Measurements from ENCODE around the gene CEBPE.
"Not testable (repeated sequence)": the region's sequence is repeated elsewhere in the genome, so short reads cannot be mapped to it uniquely, and the experiment has no call there.

Gene CEBPE

DNA sequence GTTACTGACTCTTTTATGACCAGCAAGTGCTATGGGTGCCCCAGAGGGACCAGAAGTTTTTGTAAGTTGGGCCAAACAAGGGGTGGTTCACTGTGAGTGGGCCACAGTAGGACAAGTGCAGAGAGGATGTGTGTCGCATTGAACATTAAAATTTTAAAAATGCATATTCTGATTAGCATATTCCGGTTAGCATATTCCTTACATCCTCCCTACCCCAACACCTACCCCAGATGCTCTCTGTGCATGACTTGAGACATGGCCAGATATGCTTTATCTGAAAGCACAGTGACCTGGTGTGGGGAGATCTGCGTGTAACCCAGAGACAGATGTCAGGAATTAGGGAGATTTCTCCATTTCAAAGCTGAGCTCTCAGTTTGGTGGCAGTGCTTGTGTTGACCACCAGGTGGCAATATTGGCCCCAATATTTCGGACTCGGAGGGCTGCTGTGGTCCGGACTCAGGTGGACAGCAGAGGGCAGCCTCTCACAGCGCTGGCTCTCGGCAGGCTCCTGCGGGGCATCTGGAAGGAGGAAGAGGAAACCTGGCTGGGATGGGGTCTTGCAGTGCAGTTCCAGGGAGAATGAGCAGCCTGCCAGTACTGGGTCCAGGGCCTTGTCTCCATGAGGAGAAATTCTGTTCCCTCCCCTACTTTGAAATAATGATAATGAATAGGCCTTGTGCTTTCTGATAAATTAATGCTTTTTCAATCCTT lies 1.6 kb upstream of the CEBPE start:
- peak; percentile 60 for DNase-seq

DNA sequence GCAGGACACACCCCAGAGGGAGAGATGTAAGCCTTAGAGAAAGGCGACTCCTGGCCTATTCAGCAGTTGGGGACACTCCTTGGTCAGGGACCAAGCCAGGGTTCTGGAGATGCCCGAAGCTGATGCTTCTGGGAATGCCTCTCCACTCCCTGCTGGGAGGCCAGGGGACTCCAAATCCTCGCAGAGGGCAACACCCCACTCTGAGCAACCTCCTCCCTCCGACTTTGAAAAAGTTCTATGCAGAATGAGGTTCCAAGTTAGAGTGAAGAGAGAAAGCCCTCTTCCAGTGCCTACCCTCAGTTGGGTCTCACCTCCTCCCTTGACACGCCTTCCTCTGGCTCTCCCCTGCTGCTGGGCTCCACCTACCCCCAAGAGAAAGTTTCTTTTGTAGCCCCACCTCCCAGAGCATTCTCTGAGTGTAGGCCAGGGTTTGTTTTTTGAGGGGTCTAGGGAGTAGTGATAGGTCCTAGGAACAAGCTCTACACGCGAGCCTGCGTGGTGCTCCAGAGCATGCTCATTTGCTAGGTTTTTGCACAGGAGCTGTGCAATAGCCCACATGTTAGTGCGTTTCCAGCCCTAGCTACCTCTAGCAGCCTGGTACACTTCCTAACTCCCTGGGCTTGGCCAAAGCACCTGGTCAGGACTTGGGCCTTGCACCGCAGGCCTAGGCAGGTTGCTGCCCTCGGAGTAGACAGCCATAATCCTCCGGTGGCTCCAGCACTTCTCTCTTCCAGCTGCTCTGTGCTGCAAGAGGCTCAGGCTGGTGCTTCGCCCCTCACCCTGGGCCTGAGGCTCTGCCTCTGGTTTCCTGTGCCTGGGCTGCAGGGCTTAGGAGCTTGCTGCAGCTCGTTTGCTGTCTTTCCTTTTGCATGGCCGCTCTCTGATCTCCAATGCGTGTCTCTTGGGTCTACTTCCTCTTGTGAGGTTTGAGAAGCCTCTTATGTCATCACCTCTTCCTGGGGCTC lies 590 bp upstream of the CEBPE start:
- no peak for DNase-seq

DNA sequence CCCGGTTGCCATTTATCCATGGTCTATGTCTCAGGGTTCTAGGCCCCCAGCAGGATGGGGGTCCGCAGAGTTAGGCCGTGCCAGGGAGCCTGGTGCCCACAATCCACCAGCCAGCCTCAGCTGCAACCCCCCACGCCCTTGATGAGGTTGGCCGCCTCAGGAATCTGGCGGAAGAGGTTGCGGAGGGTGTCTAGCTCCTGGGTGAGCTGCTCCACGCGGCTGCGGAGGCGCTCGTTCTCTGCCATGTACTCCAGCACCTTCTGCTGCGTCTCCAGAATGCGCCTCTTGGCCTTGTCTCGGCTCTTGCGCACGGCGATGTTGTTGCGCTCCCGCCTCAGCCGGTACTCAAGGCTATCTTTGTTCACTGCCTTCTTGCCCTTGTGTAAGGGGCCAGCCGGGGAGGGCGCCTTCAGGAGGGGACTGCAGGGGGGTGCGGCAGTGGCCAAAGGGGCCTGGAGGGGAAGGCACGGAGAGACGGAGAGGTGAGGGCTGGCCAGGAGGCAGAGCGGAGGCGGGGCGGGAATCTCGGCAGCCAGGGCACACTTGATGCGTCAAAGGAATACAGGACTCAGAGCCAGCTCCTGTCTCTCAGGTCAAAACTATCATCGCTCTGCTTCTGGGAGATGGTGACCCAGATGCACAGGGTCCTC lies 1.6 kb downstream of the CEBPE start:
- DNase-seq: no peak

DNA sequence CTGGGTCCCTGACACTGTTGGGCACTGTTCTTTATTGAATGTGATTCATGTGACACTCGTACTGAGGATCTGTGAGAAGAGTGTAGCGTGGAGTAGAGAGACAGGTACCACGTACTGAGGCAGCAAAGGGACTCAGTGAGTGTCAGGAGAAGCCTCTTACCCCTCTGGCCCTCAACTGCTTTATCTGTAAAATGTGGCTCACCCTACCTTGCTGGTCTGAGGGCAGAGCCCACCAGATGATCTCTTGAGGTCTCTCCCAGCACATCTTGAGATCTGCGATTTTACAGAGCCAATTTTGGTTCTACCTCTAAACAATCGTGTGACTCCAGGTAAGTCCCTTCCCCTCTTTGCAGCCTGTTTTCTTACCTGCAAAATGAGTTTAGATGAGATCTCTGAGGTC lies 3.1 kb downstream of the CEBPE start:
- DNase-seq: no peak

DNA sequence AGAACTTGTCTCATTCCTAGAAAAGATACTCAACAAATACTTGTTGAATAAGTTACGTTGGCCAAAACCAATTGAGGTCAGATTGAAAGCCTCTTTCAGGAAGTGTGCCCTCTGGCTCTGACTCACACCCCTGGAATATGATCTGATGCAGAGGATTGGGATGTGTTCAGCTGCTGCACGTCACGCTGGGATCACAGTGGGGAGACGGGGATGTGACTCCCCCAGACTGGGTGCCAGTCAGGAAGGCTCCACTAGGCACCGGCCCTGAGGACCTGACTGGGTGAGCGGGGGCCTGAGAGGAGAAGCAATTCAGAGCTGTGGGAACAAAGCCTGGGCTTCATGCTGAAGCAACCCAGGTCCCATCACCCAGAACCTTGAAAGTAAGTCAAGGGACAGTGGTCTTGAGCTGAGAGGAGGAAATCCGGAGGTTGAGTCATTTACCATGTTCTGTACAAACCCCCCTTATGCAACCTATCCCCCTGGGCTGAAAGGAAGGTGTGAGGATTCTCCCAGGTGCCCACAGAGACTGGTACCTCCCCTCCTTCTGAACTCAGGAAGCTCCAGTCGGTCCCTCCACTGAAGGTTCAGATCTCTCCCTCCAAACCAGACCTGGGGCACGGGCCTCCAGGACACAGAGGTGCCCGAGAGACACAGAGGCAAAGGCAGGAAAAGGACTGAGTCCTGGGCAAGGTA lies 3.9 kb downstream of the CEBPE start:
- no peak for DNase-seq

DNA sequence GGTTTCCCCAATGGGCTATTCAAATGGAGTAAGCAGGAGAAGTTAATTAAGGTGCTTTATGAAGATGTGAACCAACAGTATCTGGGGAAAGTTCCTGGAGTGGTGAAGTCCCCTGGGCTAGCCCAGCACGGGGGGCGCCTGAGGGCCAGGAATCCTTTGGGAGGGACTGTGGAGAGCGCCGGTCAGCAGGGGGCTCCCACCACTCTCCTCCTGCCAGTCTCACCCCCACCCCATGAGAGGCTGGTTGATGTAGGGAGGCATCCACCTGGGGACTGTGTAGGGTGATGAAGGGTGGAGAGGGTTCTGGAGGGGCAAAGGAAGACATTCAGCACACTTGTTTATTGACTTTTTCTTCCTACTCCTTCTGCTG lies 4.4 kb downstream of the CEBPE start:
- no peak for DNase-seq

DNA sequence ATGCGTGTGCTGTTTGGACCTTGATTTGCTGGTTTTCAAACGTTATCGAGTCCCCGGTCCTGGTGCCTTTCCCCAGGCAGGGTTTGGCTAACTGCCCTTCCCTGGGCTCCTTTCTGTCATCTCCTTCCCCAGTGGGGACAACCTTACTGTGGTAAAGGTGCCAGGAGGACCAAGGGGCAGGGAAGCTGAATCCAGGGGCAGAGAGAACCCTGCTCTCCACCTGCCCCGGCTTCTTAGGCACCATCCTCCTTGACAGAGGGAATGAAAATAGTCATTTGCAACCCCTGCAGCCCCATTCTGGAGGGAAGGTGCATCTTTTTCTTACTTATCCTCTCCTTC lies 5.0 kb downstream of the CEBPE start:
- DNase-seq: no peak

DNA sequence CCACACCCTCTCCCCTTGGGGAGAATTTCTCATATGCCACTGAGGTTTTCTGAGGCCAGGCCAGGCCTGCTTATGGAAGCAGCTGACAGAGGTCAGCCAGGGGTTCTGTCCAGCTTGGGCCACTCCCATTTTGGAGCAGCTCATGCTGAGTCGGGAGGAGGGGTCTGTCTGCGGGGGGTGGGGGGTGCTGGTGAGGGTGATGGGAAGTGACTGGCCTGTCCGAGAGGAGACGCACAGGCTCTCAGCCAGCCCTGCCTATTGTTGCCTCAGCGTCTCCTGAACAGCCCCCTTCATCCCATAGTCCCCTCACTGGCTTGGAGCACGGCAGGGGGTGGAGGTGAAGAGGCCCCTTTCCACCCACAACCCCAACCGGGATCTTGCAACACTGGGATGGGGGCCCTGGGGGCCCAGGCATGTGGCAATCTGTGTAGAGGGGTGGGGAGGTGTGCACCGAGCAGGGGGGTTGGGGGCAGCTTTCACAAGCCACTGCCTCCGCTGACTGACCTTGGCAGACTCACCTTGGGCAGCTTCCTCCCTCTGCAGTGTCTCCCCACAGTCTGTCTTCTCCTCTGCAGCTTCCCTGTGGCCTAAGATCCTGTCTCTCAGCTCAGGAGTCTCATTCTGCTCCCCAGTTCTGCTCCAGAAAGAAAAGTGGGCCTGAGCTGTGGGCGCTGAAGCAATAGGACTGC lies 5.5 kb downstream of the CEBPE start:
- DNase-seq: no peak

DNA sequence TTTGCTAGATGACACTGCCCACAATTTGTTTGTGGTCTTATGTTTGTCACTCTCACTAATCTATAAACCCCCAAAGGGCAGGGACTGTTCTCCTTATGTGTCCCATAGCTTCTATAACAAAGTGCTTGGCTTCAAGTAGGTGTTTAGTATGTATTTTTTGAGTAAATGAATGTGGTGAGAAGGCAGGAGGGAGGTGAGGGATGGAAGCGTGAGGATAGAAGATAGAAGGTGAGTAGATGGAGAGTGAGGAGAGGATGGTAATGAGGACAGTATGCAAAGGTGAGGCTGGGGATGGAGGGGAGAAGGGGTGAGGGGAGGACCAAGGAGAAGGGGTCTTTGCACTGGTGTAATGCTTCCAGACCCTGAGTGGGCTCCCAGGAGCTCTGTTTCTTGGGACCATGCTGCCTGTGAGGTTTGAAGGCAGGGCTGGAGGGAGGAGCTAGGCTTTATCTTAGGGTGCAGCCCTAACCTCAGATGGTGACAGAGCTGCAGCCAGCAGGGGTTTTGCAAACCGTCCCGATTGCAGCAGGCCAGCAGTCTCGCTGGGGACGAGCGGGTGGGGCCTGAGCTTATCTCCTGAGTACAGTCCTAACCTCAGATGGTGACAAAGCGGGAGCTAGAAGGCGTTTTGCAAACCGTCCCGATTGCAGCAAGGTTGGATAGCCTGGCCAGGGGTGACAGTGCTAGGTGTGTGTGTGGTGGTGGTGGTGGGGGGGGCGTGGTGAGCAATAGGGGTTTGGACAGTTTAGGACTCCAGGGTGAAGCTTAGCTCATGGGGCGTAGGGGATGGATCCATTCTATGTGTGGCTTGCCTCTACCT lies 6.5 kb downstream of the CEBPE start:
- DNase-seq: no peak

DNA sequence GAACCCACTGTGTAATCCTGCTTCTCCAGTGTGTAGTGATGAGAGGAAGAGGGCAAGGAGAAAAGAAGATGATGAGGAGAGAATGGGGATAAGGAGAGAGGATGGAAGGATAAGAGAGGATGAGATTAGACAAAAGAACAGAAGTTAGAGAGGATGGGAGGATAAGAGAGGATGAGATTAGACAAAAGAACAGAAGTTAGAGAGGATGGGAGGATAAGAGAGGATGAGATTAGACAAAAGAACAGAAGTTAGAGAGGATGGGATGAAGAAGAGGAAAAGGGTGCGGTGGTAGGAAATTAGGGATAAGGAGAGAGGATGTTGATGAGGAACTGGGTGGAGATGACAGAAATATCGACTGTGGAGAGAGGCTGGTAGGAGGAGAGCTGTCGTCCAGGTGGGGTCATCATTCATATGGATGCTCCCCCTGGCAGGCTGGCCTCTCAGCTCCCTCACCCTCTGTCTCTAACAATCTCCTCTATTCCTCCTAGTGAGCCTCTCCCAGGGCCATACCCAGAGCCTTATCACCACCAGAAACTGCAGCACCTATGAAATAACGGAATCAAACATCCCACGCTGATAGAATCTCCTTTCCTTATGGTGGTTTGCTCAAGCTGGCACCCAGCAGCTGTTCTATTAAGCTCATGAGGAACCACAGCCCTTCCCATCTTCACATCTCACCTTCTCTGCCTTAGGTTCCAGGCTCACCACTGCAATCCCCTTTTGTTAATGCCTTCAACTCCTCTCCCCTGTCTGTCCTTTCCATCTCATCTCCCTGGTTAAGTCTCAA lies 8.3 kb downstream of the CEBPE start:
- no peak for DNase-seq

DNA sequence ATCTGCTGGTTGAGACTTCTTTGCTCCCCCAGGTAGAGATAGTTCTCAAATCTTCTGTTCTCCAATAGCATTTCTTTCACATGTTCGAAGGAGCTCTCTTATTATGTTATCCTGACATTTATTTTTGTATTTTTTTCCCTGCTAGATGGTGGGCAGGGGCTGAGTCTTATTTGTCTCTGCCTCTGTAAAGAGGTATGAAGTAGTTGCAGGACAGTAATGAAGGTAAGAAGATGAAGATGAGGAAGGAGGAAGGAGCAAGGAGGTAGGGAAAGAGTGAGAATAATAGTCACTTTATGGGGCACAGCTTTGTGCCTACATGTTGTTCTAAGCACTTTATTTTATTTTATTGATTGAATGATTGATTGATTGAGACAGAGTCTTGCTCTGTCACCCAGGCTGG lies 9.3 kb downstream of the CEBPE start:
- no peak for DNase-seq

DNA sequence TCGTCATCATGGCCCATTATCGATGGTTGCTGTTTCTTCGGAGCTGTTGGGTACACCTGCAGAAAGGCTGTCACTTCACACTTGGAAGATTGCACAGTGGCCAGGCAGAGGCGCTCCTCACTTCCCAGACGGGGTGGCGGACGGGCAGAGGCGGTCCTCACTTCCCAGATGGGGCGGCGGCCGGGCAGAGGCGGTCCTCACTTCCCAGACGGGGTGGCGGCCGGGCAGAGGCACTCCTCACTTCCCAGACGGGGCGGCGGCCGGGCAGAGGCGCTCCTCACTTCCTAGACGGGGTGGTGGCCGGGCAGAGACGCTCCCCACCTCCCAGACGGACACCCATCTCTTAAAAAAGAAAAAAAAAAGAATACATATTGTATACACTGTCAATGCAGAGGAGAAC lies 10.9 kb downstream of the CEBPE start:
- DNase-seq: not testable (repeated sequence)

DNA sequence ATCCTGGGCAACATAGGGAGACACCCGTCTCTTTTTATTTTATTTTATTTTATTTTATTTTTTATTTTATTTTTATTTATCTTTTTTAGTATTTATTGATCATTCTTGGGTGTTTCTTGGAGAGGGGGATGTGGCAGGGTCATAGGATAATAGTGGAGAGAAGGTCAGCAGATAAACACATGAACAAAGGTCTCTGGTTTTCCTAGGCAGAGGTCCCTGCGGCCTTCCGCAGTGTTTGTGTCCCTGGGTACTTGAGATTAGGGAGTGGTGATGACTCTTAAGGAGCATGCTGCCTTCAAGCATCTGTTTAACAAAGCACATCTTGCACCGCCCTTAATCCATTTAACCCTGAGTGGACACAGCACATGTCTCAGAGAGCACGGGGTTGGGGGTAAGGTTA lies 11.4 kb downstream of the CEBPE start:
- not testable (repeated sequence) for DNase-seq

DNA sequence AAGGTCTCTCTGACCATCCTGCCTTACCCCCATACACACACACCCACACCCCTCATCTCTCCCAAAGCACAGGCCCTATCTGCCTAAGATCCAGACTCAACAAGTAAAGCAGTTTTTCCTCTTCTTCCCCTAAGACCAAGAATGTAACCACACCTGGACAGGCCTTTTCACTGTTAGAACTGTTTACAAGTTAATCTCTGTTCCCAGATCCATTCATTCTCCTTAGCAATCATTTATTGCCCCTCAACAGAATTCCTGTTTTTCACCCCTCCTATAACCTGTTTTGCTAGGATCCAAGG lies 12.4 kb downstream of the CEBPE start:
- no peak for DNase-seq

DNA sequence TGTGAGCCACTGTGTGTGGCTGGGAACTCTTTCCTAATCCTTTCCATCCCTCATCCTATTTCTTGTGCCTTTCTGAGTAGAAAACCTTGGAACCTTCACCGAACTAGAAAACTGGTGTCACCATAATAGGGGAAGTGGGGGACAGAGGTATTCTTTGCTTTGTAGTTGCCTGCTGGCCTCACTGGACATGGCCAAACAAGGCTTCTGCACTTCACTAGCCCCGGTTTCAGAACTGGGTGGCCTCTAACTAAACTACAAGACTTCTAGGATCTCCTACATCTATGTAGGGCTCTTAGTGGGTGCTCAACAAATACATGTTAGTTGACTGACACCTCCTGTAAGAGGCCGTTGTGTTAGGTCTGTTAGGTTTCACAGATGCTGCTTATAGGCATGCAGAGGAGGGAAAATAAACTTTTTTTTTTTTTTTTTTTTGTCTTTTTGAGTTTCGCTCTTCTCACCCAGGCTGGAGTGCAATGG lies 13.7 kb downstream of the CEBPE start:
- DNase-seq: no peak

DNA sequence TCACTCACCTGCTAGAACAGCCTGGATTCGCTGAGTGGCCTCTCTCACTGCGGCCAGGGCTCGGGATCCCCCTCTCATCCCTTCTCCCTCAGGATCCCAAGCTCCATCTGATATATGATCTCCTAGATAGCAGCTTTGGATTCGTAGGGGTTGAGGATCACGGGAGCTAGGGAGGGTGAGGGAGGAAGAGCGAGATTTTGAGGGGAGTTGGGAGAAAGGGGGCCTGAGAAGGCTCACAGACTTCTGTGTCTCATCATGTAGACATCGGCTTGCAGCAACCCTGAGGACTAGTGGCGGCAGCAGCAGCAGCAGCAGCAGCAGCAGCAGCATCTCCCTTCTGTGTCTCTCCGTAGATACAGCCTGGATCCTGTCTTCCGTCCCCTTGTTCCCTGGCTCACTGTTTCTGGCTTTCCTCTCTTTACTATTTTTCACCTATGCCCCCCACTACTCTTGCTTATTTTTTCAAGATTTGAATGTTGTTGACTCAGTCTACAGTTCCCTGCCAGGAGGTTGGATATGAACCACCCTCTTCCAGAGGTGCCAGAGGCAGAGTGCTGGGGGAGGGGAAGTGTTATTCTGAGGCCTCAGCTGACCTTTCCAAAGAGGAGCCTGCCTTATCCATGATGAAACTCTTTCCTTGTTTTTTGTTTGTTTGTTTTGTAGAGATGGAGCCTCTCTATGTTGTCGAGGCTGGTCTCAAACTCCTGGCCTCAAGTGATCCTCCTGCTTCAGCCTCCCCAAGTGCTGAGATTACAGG lies 14.3 kb downstream of the CEBPE start, which contains the start of gene CIROP:
TSS of gene CIROP (minus strand) at position 399 of the 757 bp plus-strand sequence. CDS start at position 330, 69 bp downstream.
- no peak for DNase-seq

DNA sequence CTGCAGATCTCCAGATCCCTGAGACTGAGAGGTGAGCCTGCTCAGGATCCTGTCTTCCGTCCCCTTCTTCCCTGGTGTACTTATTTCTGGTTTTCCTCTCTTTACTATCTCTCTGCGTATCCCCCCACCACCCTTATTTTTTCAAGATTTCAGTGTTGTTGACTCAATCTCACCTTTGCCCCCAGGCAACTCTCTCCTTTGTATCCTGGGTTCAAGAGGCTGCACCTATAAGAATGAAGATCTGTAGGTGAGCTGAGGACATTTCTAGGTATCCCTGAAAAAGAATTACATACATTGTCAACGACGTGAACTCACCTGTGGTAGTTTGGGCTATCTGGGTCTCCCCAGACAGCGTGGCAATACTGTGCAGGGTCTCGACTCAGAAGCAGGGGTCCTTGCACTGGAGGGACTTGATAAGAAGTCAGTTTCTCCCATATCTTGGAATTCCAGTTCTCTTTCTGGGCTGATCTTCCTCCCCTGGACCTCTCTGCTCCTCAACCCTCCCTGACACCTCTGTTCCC lies 14.9 kb downstream of the CEBPE start:
- no peak for DNase-seq

DNA sequence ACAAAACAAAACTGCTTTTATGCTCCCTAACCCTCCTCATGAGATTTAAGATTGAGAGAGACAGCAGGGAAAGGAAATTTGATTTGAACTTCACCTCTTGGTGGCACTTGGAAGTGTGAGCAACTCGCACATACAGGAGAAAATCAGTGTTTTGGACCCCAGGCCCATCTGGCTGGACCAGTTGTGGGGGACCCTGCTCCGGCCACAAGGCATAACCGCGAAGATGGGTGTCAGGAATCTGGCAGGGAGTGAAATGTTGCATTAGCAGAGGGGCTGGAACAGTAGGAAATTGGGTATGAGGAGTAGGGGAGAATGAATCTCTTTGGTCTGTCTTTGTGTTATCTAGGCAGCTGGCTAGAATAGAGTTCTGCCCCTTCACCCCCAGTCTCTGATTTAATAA lies 15.5 kb downstream of the CEBPE start:
- DNase-seq: no peak

DNA sequence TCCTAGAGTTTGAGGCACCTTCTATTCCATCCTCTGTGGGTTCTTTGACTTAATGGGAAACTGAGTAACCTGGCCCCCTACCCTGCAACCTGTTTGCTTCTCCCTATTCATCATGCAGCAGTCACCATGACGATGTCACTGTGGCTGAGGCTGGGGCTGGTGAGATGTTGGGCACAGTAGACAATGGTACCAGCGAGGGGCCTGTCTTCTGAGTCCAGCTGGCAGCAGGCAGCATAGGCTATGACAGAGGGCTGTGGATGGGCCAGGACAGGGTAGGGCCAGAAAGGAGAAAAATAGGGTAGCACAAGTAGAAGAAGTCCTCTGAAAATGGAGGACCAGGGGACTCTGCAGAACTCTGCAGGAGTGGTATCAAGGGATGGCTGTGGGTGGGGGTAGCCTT lies 16.3 kb downstream of the CEBPE start:
- DNase-seq: no peak
